ENCODE measurements around the gene PGM2. TPM values are rescaled to one million over a fixed set of nuclear protein-coding genes. Genes with fewer than 3 reads are reported as not detected.

PGM2 gene
- polyA plus RNA-seq, 1 of the 3 experiments (the other 2 are of a cell fraction): 12.7 TPM

DNA sequence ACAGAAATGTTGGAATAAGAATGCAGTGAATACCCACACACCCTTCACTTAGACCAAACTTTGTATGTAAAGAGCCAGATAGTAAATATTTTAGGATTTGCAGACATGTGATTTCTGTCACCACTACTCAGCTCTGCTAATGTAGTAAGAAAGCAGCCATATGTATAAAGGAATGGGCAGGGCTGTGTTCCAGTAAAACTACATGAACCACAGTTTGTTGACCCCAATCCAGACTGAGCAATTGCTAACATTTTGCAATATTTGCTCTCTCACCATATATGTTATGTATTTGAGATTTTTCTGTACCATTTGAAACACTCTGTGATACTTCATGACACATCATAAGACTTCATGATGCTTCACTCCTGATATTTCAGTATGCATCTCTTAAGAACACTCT is 32.4 kb downstream of the PGM2 start:
- Histone ChIP-seq H3K27me3 (ENCODE audit: insufficient read depth) (no peaks in the 10 kb centered on the region), H4K20me1 (ENCODE audit: insufficient read depth) (no peaks in the 10 kb centered on the region), H3K9me3 (no peaks in the 10 kb centered on the region), H3F3A (replicated peaks; ENCODE audit: insufficient read depth) (peaks cover 3% of the 10 kb centered on the region), H3K4me2 (no peak overlapping the region), H3K9me2 (no peaks in the 10 kb centered on the region), H3K27ac (ENCODE audit: low read depth in 2 of 2, low read length in 1 of 2) (no peak overlapping the region), H3K36me3 (replicated peaks in 1 of 2; ENCODE audit: control insufficient read depth in 1 of 2, insufficient read depth in 2 of 2, low read length in 1 of 2) (peaks cover 17 to 32% of the 10 kb centered on the region in 2 experiments), H3K4me3 (ENCODE audit: low read depth in 2 of 2, low read length in 1 of 2) (no peak overlapping the region), H3K79me2 (ENCODE audit: insufficient read depth) (no peaks in the 10 kb centered on the region), H2AFZ (ENCODE audit: low read depth) (no peak overlapping the region), H3K9ac (no peak overlapping the region), H3K4me1 (ENCODE audit: control insufficient read depth in 1 of 2, insufficient read depth in 2 of 2, low read depth in 1 of 2, low read length in 1 of 2) (no peaks in the 10 kb centered on the region; a peak in 1 of 4 replicates)
- TF ChIP-seq, protein P1, sequence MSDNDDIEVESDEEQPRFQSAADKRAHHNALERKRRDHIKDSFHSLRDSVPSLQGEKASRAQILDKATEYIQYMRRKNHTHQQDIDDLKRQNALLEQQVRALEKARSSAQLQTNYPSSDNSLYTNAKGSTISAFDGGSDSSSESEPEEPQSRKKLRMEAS (IDR thresholded peaks at IDR 0.05; ENCODE audit: low read depth): no peak
- TF ChIP-seq SMC3 (IDR thresholded peaks at IDR 0.05; ENCODE audit: low read depth, low read length): no peak
- TF ChIP-seq, protein P2, sequence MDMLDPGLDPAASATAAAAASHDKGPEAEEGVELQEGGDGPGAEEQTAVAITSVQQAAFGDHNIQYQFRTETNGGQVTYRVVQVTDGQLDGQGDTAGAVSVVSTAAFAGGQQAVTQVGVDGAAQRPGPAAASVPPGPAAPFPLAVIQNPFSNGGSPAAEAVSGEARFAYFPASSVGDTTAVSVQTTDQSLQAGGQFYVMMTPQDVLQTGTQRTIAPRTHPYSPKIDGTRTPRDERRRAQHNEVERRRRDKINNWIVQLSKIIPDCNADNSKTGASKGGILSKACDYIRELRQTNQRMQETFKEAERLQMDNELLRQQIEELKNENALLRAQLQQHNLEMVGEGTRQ (IDR thresholded peaks at IDR 0.05; ENCODE audit: borderline replicate concordance, low read depth, low read length): no peak
- TF ChIP-seq, protein P3, sequence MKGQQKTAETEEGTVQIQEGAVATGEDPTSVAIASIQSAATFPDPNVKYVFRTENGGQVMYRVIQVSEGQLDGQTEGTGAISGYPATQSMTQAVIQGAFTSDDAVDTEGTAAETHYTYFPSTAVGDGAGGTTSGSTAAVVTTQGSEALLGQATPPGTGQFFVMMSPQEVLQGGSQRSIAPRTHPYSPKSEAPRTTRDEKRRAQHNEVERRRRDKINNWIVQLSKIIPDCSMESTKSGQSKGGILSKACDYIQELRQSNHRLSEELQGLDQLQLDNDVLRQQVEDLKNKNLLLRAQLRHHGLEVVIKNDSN (IDR thresholded peaks at IDR 0.05; ENCODE audit: borderline replicate concordance, low read depth): no peak
- TF ChIP-seq, protein P4, sequence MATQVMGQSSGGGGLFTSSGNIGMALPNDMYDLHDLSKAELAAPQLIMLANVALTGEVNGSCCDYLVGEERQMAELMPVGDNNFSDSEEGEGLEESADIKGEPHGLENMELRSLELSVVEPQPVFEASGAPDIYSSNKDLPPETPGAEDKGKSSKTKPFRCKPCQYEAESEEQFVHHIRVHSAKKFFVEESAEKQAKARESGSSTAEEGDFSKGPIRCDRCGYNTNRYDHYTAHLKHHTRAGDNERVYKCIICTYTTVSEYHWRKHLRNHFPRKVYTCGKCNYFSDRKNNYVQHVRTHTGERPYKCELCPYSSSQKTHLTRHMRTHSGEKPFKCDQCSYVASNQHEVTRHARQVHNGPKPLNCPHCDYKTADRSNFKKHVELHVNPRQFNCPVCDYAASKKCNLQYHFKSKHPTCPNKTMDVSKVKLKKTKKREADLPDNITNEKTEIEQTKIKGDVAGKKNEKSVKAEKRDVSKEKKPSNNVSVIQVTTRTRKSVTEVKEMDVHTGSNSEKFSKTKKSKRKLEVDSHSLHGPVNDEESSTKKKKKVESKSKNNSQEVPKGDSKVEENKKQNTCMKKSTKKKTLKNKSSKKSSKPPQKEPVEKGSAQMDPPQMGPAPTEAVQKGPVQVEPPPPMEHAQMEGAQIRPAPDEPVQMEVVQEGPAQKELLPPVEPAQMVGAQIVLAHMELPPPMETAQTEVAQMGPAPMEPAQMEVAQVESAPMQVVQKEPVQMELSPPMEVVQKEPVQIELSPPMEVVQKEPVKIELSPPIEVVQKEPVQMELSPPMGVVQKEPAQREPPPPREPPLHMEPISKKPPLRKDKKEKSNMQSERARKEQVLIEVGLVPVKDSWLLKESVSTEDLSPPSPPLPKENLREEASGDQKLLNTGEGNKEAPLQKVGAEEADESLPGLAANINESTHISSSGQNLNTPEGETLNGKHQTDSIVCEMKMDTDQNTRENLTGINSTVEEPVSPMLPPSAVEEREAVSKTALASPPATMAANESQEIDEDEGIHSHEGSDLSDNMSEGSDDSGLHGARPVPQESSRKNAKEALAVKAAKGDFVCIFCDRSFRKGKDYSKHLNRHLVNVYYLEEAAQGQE (IDR thresholded peaks at IDR 0.05; ENCODE audit: low read depth, low read length): no peak
- no peak for TF ChIP-seq ELF1 (IDR thresholded peaks at IDR 0.05)
- TF ChIP-seq, protein P5, sequence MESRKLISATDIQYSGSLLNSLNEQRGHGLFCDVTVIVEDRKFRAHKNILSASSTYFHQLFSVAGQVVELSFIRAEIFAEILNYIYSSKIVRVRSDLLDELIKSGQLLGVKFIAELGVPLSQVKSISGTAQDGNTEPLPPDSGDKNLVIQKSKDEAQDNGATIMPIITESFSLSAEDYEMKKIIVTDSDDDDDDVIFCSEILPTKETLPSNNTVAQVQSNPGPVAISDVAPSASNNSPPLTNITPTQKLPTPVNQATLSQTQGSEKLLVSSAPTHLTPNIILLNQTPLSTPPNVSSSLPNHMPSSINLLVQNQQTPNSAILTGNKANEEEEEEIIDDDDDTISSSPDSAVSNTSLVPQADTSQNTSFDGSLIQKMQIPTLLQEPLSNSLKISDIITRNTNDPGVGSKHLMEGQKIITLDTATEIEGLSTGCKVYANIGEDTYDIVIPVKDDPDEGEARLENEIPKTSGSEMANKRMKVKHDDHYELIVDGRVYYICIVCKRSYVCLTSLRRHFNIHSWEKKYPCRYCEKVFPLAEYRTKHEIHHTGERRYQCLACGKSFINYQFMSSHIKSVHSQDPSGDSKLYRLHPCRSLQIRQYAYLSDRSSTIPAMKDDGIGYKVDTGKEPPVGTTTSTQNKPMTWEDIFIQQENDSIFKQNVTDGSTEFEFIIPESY (IDR thresholded peaks at IDR 0.05; ENCODE audit: borderline replicate concordance, low read depth): no peak
- no peak for TF ChIP-seq RXRA (IDR thresholded peaks at IDR 0.05; ENCODE audit: borderline replicate concordance, low read depth)
- TF ChIP-seq MXI1 (IDR thresholded peaks at IDR 0.05; ENCODE audit: low read depth, low read length): no peak
- TF ChIP-seq MEF2A (IDR thresholded peaks at IDR 0.05; ENCODE audit: borderline replicate concordance, low read depth): no peak
- no peak for TF ChIP-seq RCOR1 (IDR thresholded peaks at IDR 0.05; ENCODE audit: low read length)
- TF ChIP-seq SIN3A (IDR thresholded peaks at IDR 0.05; ENCODE audit: borderline replicate concordance, low read depth, low read length): no peak
- TF ChIP-seq NRF1 (IDR thresholded peaks at IDR 0.05; ENCODE audit: low read depth, low read length): no peak
- TF ChIP-seq JUND (IDR thresholded peaks at IDR 0.05): no peak
- no peak for TF ChIP-seq NFIC (IDR thresholded peaks at IDR 0.05; ENCODE audit: borderline replicate concordance)
- TF ChIP-seq TEAD4 (IDR thresholded peaks at IDR 0.05; ENCODE audit: borderline replicate concordance, insufficient read depth): no peak
- ChIA-PET CTCF (interaction anchor here (0.6 kb wide), 1 partner anchor 176 kb away, joined by 3 read pairs; no protein-coding TSS in a partner anchor), POLR2A (no interaction called here)
- no peak for DNase-seq

All from SK-N-SH (cell line).